ENCODE results near the gene TRIML1. TPM values are rescaled to one million over a fixed set of nuclear protein-coding genes. Genes with fewer than 3 reads are reported as not detected.

TRIML1 gene
- polyA plus RNA-seq, 3 donors: not detected

DNA sequence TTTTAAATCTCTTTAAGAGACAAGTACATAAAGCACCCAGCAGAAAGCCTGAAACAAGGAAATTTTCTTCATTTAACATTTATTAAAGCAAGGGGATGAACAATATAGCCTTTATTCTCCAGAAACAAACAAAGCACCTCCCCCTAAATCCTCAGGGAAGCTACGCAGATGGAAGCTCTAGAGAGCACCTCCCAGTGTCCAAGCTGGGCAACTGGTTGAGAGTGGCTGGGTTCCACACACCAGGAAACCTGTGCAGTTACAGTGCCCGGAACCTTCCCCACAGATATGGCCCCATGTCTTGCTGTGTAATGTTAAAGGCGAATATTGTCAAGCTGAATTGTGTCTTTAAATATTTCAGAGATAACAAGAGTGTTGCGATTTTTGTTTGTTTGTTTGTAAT lies 8.9 kb upstream of the TRIML1 start:
- no peak overlapping the region for H3K4me2 ChIP-seq (replicated peaks; ENCODE audit: extremely low read depth, low read length, poor library complexity, severe bottlenecking)
- TF ChIP-seq, protein P1, sequence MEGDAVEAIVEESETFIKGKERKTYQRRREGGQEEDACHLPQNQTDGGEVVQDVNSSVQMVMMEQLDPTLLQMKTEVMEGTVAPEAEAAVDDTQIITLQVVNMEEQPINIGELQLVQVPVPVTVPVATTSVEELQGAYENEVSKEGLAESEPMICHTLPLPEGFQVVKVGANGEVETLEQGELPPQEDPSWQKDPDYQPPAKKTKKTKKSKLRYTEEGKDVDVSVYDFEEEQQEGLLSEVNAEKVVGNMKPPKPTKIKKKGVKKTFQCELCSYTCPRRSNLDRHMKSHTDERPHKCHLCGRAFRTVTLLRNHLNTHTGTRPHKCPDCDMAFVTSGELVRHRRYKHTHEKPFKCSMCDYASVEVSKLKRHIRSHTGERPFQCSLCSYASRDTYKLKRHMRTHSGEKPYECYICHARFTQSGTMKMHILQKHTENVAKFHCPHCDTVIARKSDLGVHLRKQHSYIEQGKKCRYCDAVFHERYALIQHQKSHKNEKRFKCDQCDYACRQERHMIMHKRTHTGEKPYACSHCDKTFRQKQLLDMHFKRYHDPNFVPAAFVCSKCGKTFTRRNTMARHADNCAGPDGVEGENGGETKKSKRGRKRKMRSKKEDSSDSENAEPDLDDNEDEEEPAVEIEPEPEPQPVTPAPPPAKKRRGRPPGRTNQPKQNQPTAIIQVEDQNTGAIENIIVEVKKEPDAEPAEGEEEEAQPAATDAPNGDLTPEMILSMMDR (IDR thresholded peaks at IDR 0.05): no peak
- no peaks in the 10 kb centered on the region for H4K20me1 ChIP-seq (ENCODE audit: insufficient read depth, low read length)
- Mint-ChIP-seq H3K9me3 (peaks cover 5 to 29% (median 23%) of the 10 kb centered on the region in 7 donors), H3K27ac (no peak overlapping the region), H3K36me3 (no peaks in the 10 kb centered on the region), H3K4me1 (no peaks in the 10 kb centered on the region), H3K27me3 (ENCODE audit: low read depth in 3 of 3) (no peaks in the 10 kb centered on the region), H3K4me3 (no peak overlapping the region)
- peaks cover 16 to 22% of the 10 kb centered on the region in 2 donors for H3K9me3 ChIP-seq (replicated peaks in 1 of 2; ENCODE audit: control insufficient read depth in 1 of 2, insufficient read depth in 1 of 2, low read length in 2 of 2)
- no peak overlapping the region for H2AFZ ChIP-seq (ENCODE audit: insufficient read depth, low read depth, low read length, poor library complexity, severe bottlenecking)
- no peaks in the 10 kb centered on the region for H3K4me1 ChIP-seq (ENCODE audit: control insufficient read depth in 1 of 2, insufficient read depth in 2 of 2, low read length in 2 of 2)
- H3K27ac ChIP-seq (ENCODE audit: low read depth in 1 of 2, low read length in 2 of 2): no peak overlapping the region
- no peaks in the 10 kb centered on the region for H3K27me3 ChIP-seq (ENCODE audit: control insufficient read depth in 2 of 2, insufficient read depth in 2 of 2, low read length in 2 of 2)
- intact Hi-C loops (cut with micrococcal nuclease): no loop called here
- whole genome bisulfite sequencing (ENCODE audit: insufficient coverage): no CpG with 5 or more reads among the region's 4 CpGs
- DNase-seq: no peak
- H3K79me2 ChIP-seq (ENCODE audit: insufficient read depth, low read length): no peaks in the 10 kb centered on the region
- H3K4me3 ChIP-seq (replicated peaks in 1 of 3; ENCODE audit: low read depth in 2 of 3, low read length in 3 of 3): no peak overlapping the region
- H3K9ac ChIP-seq (ENCODE audit: insufficient read depth, low read length, poor library complexity, severe bottlenecking): no peak overlapping the region
- H3K36me3 ChIP-seq (replicated peaks in 1 of 2; ENCODE audit: control insufficient read depth in 1 of 2, insufficient read depth in 2 of 2, low read length in 2 of 2): no peaks in the 10 kb centered on the region

DNA sequence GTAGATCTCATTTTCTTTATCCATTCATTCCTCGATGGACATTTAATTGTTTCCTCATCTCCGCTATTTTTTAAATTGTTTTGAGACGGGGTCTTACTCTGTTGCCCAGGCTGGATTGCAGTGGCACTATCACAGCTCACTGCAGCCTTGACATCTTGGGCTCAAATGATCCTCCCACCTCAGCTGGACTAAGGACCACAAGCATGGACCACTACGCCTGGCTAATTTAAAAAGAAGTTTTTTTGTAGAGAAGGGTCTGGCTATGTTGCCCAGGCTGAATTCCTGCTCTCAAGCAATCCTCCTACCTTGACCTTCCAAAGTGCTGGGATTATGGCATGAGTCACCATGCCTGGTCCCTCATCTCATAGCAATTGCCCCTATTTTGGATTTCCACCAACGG lies 7.0 kb upstream of the TRIML1 start:
- TF ChIP-seq, protein P1 (IDR thresholded peaks at IDR 0.05): no peak
- Histone ChIP-seq H3K9me3 (replicated peaks in 1 of 2; ENCODE audit: control insufficient read depth in 1 of 2, insufficient read depth in 1 of 2, low read length in 2 of 2) (peaks cover 13 to 31% of the 10 kb centered on the region in 2 donors), H3K4me1 (ENCODE audit: control insufficient read depth in 1 of 2, insufficient read depth in 2 of 2, low read length in 2 of 2) (no peaks in the 10 kb centered on the region), H2AFZ (ENCODE audit: insufficient read depth, low read depth, low read length, poor library complexity, severe bottlenecking) (no peak overlapping the region), H3K9ac (ENCODE audit: insufficient read depth, low read length, poor library complexity, severe bottlenecking) (no peak overlapping the region), H3K27me3 (ENCODE audit: control insufficient read depth in 2 of 2, insufficient read depth in 2 of 2, low read length in 2 of 2) (no peaks in the 10 kb centered on the region), H3K4me2 (replicated peaks; ENCODE audit: extremely low read depth, low read length, poor library complexity, severe bottlenecking) (no peak overlapping the region), H3K79me2 (ENCODE audit: insufficient read depth, low read length) (no peaks in the 10 kb centered on the region), H3K4me3 (replicated peaks in 1 of 3; ENCODE audit: low read depth in 2 of 3, low read length in 3 of 3) (no peak overlapping the region), H4K20me1 (ENCODE audit: insufficient read depth, low read length) (no peaks in the 10 kb centered on the region), H3K36me3 (replicated peaks in 1 of 2; ENCODE audit: control insufficient read depth in 1 of 2, insufficient read depth in 2 of 2, low read length in 2 of 2) (no peaks in the 10 kb centered on the region), H3K27ac (ENCODE audit: low read depth in 1 of 2, low read length in 2 of 2) (no peak overlapping the region)
- no peak for DNase-seq
- Mint-ChIP-seq H3K27ac (no peak overlapping the region), H3K36me3 (no peaks in the 10 kb centered on the region), H3K9me3 (peaks cover 2 to 30% (median 20%) of the 10 kb centered on the region in 7 donors), H3K4me3 (no peak overlapping the region), H3K27me3 (ENCODE audit: low read depth in 3 of 3) (no peaks in the 10 kb centered on the region), H3K4me1 (no peaks in the 10 kb centered on the region)
- WGBS (ENCODE audit: insufficient coverage): 100% methylated on average over 1 of the region's 5 CpGs
- intact Hi-C loops (cut with micrococcal nuclease): no loop called here
